GM18519 (cell line): Measurements from ENCODE around the gene RAPGEF6.
A peak's percentile ranks its signal among the peaks of the same experiment; 100 is the strongest.
"Not testable (repeated sequence)": the region's sequence is repeated elsewhere in the genome, so short reads cannot be mapped to it uniquely, and the experiment has no call there.

Experiments
- ATAC-seq: cut with Tn5 transposase; IDR thresholded peaks from one replicate; pipeline ENCODE4 v1.9.1; 2021; ENCODE audit warnings: mild to moderate bottlenecking, moderate library complexity; ENCODE audit not compliant: unreplicated experiment, low FRiP score

The RAPGEF6 gene

GRCh38 chr5:131514316-131515283 is 120.4 kb downstream of the RAPGEF6 start:
- ATAC-seq = no peak

GRCh38 chr5:131513780-131514179 is 121.2 kb downstream of the RAPGEF6 start:
- ATAC-seq = no peak

GRCh38 chr5:131511934-131512333 is 123.1 kb downstream of the RAPGEF6 start:
- ATAC-seq = no peak

GRCh38 chr5:131509801-131510200 is 125.2 kb downstream of the RAPGEF6 start:
- ATAC-seq = no peak

GRCh38 chr5:131505237-131505908 is 129.7 kb downstream of the RAPGEF6 start:
- ATAC-seq = peak; percentile 53

- ATAC-seq = peak; percentile 95
These were observed 138.7 kb downstream of the RAPGEF6 start for GRCh38 chr5:131496400-131496713.

- ATAC-seq = no peak
These were observed 139.3 kb downstream of the RAPGEF6 start for GRCh38 chr5:131495536-131496399.

GRCh38 chr5:131491749-131492148 is 143.3 kb downstream of the RAPGEF6 start:
- no peak for ATAC-seq

- peak; percentile 80 for ATAC-seq
These were observed 146.6 kb downstream of the RAPGEF6 start for GRCh38 chr5:131488463-131488862.

GRCh38 chr5:131487371-131487770 is 147.7 kb downstream of the RAPGEF6 start:
- not testable (repeated sequence) for ATAC-seq

GRCh38 chr5:131482617-131483016 is 152.4 kb downstream of the RAPGEF6 start:
- ATAC-seq = no peak

- ATAC-seq = no peak
These were observed 153.5 kb downstream of the RAPGEF6 start for GRCh38 chr5:131481569-131481968.

GRCh38 chr5:131475541-131475941 is 159.5 kb downstream of the RAPGEF6 start:
- no peak for ATAC-seq

GRCh38 chr5:131473731-131474130 is 161.3 kb downstream of the RAPGEF6 start:
- ATAC-seq = no peak

- ATAC-seq = no peak
These were observed 168.8 kb downstream of the RAPGEF6 start for GRCh38 chr5:131466171-131466766.

- no peak for ATAC-seq
These were observed 171.4 kb downstream of the RAPGEF6 start for GRCh38 chr5:131463656-131464055.

GRCh38 chr5:131462454-131462853 is 172.6 kb downstream of the RAPGEF6 start:
- ATAC-seq = no peak

GRCh38 chr5:131461742-131462141 is 173.3 kb downstream of the RAPGEF6 start:
- ATAC-seq = no peak

GRCh38 chr5:131460867-131461572 is 174.0 kb downstream of the RAPGEF6 start:
- ATAC-seq = no peak

- no peak for ATAC-seq
These were observed 174.9 kb downstream of the RAPGEF6 start for GRCh38 chr5:131460133-131460532.
